Loucy (cell line): ENCODE results near the gene RAD51B.

Experiments used
- H2AFZ ChIP-seq: fragments of 200-600 bp; sonication (generic); 2 replicates; pipeline ENCODE4 v1.6.0; 2016; ENCODE audit warnings: antibody characterized with exemption, mild to moderate bottlenecking, low read length, moderate library complexity
- H3F3A ChIP-seq: fragments of 200-600 bp; 2 replicates; pipeline ENCODE4 v1.6.0; 2016; ENCODE audit warnings: antibody characterized with exemption, low read depth, mild to moderate bottlenecking
- H3K27me3 ChIP-seq: fragments of 200-600 bp; sonication (generic); 2 replicates; pipeline ENCODE4 v1.6.1; 2014; ENCODE audit warnings: low read length, mild to moderate bottlenecking; ENCODE audit not compliant: insufficient read depth, poor library complexity, severe bottlenecking
- H3K36me3 ChIP-seq: fragments of 200-600 bp; sonication (generic); 2 replicates; pipeline ENCODE4 v1.6.1; 2016; ENCODE audit warnings: low read length; ENCODE audit not compliant: insufficient read depth
- H3K4me1 ChIP-seq: fragments of 200-600 bp; sonication (generic); 2 replicates; pipeline ENCODE4 v1.5.1; 2014; ENCODE audit warnings: low read length, mild to moderate bottlenecking; ENCODE audit not compliant: insufficient read depth, poor library complexity, severe bottlenecking
- H3K4me2 ChIP-seq: fragments of 200-600 bp; sonication (generic); 2 replicates; pipeline ENCODE4 v1.6.0; 2014; ENCODE audit warnings: antibody characterized with exemption, low read length, low read depth, mild to moderate bottlenecking; ENCODE audit not compliant: poor library complexity, severe bottlenecking
- H3K4me3 ChIP-seq: fragments of 200-600 bp; sonication (generic); 2 replicates; pipeline ENCODE4 v1.5.1; 2014; ENCODE audit warnings: low read length, mild to moderate bottlenecking, mixed read lengths; ENCODE audit not compliant: poor library complexity, severe bottlenecking
- H3K79me2 ChIP-seq: fragments of 200-600 bp; sonication (generic); 2 replicates; pipeline ENCODE4 v1.6.1; 2014; ENCODE audit warnings: low read length; ENCODE audit not compliant: insufficient read depth
- H3K9ac ChIP-seq: fragments of 200-600 bp; sonication (generic); 2 replicates; pipeline ENCODE4 v1.6.0; 2014; ENCODE audit warnings: mild to moderate bottlenecking, low read depth, low read length, moderate library complexity; ENCODE audit not compliant: poor library complexity, severe bottlenecking
- H3K9me2 ChIP-seq: fragments of 200-600 bp; sonication (generic); replicated peaks from 2 replicates; pipeline ENCODE4 v1.6.1; 2016; ENCODE audit warnings: low read depth, low read length, mixed read lengths
- H3K9me3 ChIP-seq: fragments of 200-600 bp; sonication (generic); 2 replicates; pipeline ENCODE4 v1.6.1; 2014; ENCODE audit warnings: mild to moderate bottlenecking, antibody characterized with exemption, low read length, low read depth; ENCODE audit not compliant: insufficient read depth
- H4K20me1 ChIP-seq: fragments of 200-600 bp; sonication (generic); 2 replicates; pipeline ENCODE4 v1.6.0; 2014; ENCODE audit warnings: antibody characterized with exemption, low read length, mild to moderate bottlenecking; ENCODE audit not compliant: insufficient read depth, poor library complexity, severe bottlenecking
- CTCF ChIP-seq: fragments of 200-600 bp; sonication (generic); conservative IDR thresholded peaks from 2 replicates; pipeline ENCODE4 v1.5.1; 2014; ENCODE audit warnings: mild to moderate bottlenecking, antibody characterized with exemption, low read length
- EZH2phosphoT487 ChIP-seq: fragments of 200-600 bp; IDR thresholded peaks from 2 replicates; pipeline ENCODE4 v1.6.1; 2018; ENCODE audit warnings: antibody characterized with exemption, mild to moderate bottlenecking, moderate library complexity, borderline replicate concordance

Gene RAD51B

GRCh38 chr14:68404146-68404527, 584.6 kb downstream of the RAD51B start:
- Histone ChIP-seq H3K4me2 (peak overlapping the region; percentile 57), H3K4me3 (no peak overlapping the region), H2AFZ (no peak overlapping the region), H3K9me2 (no peaks in the 10 kb centered on the region), H4K20me1 (no peaks in the 10 kb centered on the region), H3K4me1 (peaks cover 84% of the 10 kb centered on the region), H3K9ac (peak overlapping the region; percentile 69), H3F3A (peaks cover 27% of the 10 kb centered on the region), H3K36me3 (no peaks in the 10 kb centered on the region), H3K79me2 (no peaks in the 10 kb centered on the region), H3K27me3 (no peaks in the 10 kb centered on the region), H3K9me3 (no peaks in the 10 kb centered on the region)
- no peak for TF ChIP-seq EZH2phosphoT487
- TF ChIP-seq CTCF, result no peak

GRCh38 chr14:68404652-68405183, 585.1 kb downstream of the RAD51B start:
- Histone ChIP-seq H3F3A (peaks cover 28% of the 10 kb centered on the region), H3K9ac (peak overlapping the region; percentile 69), H3K27me3 (no peaks in the 10 kb centered on the region), H3K9me2 (no peaks in the 10 kb centered on the region), H3K36me3 (no peaks in the 10 kb centered on the region), H3K4me3 (no peak overlapping the region), H4K20me1 (no peaks in the 10 kb centered on the region), H3K9me3 (no peaks in the 10 kb centered on the region), H2AFZ (no peak overlapping the region), H3K4me2 (peak overlapping the region; percentile 57), H3K4me1 (peaks cover 88% of the 10 kb centered on the region), H3K79me2 (no peaks in the 10 kb centered on the region)
- no peak for TF ChIP-seq EZH2phosphoT487
- no peak for TF ChIP-seq CTCF

GRCh38 chr14:68405961-68406360, 586.4 kb downstream of the RAD51B start:
- Histone ChIP-seq H3K9me3 (no peaks in the 10 kb centered on the region), H3K79me2 (no peaks in the 10 kb centered on the region), H2AFZ (no peak overlapping the region), H3F3A (peaks cover 28% of the 10 kb centered on the region), H3K4me3 (no peak overlapping the region), H3K9me2 (no peaks in the 10 kb centered on the region), H3K4me1 (peaks cover 85% of the 10 kb centered on the region), H3K9ac (no peak overlapping the region), H4K20me1 (no peaks in the 10 kb centered on the region), H3K27me3 (no peaks in the 10 kb centered on the region), H3K4me2 (peak overlapping the region; percentile 4), H3K36me3 (no peaks in the 10 kb centered on the region)
- TF ChIP-seq CTCF, result no peak
- TF ChIP-seq EZH2phosphoT487, result no peak
